Measurements from ENCODE around the gene EED. TPM values are rescaled to one million over a fixed set of nuclear protein-coding genes. Genes with fewer than 3 reads are reported as not detected.
"Not testable (repeated sequence)": the region's sequence is repeated elsewhere in the genome, so short reads cannot be mapped to it uniquely, and the experiment has no call there.

The EED gene
- total and polyA plus RNA-seq, 2 experiments from 2014 or later, result 15.0 to 19.4 TPM

DNA sequence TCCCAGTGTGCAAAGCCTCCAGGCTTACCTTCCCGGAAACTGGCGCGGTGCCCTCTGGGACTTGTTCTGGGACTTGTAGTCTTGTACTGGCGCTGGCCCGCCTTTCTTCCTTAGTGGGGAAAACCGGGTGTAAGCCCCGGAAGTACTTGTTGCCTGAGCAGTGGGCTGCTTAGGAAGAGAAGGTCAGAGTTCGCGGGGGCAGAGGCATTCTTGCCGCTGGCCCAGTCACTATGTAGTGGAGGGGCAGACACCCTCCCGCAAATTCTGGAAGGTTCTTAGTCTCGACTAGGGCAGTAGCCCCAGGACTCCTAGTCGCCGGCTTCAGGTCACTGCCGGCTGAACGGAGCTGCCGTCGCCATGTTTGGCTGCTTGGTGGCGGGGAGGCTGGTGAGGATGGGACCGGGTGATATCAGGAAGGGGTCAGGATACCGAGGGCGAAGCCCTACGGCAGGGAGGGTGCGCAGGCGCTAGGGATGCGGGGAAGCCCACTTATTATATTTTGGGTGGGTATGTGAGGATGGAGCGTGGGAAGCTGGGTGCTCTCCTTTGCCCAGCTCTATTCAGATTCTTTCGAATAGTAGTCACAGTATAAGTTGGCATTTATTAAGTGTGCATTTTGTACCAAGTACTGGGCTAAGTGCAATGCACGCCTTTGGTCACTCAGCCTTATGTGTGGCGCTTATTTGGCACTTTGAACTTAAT, 57.7 kb downstream of the EED start, which contains the start of gene HIKESHI:
Gene HIKESHI, plus strand, starts transcription at position 149 of the 702 bp plus-strand sequence. Its CDS starts 209 bp downstream, at position 358.
- 1% methylated on average over 30 of the region's 30 CpGs for WGBS, 2 experiments (ENCODE audit: low coverage in 1 of 2, low lambda C conversion rate in 2 of 2, missing lambda C conversion rate in 2 of 2)
- Histone ChIP-seq H3K4me2 (ENCODE audit: unreplicated experiment) (peak within 1 kb of the TSS; percentile 93), H3K4me1 (ENCODE audit: insufficient read depth) (peaks cover 13% of the 10 kb centered on the region), H3K27ac (peak within 1 kb of the TSS; percentile 82), H3F3A (ENCODE audit: insufficient read depth) (no peaks in the 10 kb centered on the region), H3K27me3 (replicated peaks; ENCODE audit: insufficient read depth) (no peaks in the 10 kb centered on the region), H2AFZ (peak within 1 kb of the TSS; percentile 98), H3K9me3 (ENCODE audit: low read depth) (no peaks in the 10 kb centered on the region), H4K20me1 (ENCODE audit: insufficient read depth) (no peaks in the 10 kb centered on the region), H3K36me3 (ENCODE audit: low read depth) (peaks cover 3% of the 10 kb centered on the region; the same call in 1 of the 2 replicates), H3K9ac (peak within 1 kb of the TSS; percentile 91), H3K79me2 (ENCODE audit: insufficient read depth) (peaks cover 47% of the 10 kb centered on the region), H3K9me2 (ENCODE audit: insufficient read depth) (no peaks in the 10 kb centered on the region), H3K4me3 (peak within 1 kb of the TSS; percentile 96)
- in situ Hi-C loops (cut with MboI), result no loop called here
- TF ChIP-seq EZH2phosphoT487 (IDR thresholded peaks at IDR 0.05; ENCODE audit: insufficient read depth, low read depth) (no peak), EZH2 (IDR thresholded peaks at IDR 0.05; ENCODE audit: insufficient read depth, poor library complexity, severe bottlenecking) (no peak)
- DNase-seq, result peak; percentile 99

DNA sequence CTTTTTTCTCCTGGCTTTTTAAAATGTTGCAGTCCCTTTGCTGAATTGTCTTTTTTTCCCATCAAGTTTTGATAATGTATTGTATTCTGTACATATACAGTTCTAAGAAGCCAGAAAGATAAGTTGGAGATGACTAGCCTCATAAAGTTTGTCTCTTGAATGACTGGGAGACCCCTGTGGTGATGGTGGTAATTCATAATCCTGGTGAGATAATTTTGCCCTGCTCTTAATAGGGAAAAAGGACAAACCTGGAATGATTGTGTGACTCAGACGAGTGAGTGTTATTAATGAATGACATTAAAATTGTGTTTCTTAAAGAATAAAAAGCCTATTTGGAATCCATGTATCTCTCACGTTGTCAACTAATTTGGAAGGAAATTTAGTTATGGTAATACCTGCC, 58.7 kb downstream of the EED start:
- H3K36me3 ChIP-seq (ENCODE audit: low read depth), result peaks cover 3% of the 10 kb centered on the region; the same call in 1 of the 2 replicates
- peaks cover 47% of the 10 kb centered on the region for H3K79me2 ChIP-seq (ENCODE audit: insufficient read depth)
- no peaks in the 10 kb centered on the region for H4K20me1 ChIP-seq (ENCODE audit: insufficient read depth)
- H3F3A ChIP-seq (ENCODE audit: insufficient read depth), result no peaks in the 10 kb centered on the region
- peak overlapping the region; percentile 82 for H3K27ac ChIP-seq
- peak overlapping the region; percentile 93 for H3K4me2 ChIP-seq (ENCODE audit: unreplicated experiment)
- H3K4me3 ChIP-seq, result peak overlapping the region; percentile 96
- peak overlapping the region; percentile 91 for H3K9ac ChIP-seq
- H2AFZ ChIP-seq, result peak overlapping the region; percentile 98
- H3K27me3 ChIP-seq (replicated peaks; ENCODE audit: insufficient read depth), result no peaks in the 10 kb centered on the region
- no peaks in the 10 kb centered on the region for H3K9me3 ChIP-seq (ENCODE audit: low read depth)
- DNase-seq, result peak; percentile 41
- WGBS, 2 experiments (ENCODE audit: low coverage in 1 of 2, low lambda C conversion rate in 2 of 2, missing lambda C conversion rate in 2 of 2), result 77 to 81% methylated on average over 2 of the region's 2 CpGs
- H3K4me1 ChIP-seq (ENCODE audit: insufficient read depth), result peaks cover 13% of the 10 kb centered on the region
- no peak for TF ChIP-seq EZH2 (IDR thresholded peaks at IDR 0.05; ENCODE audit: insufficient read depth, poor library complexity, severe bottlenecking)
- TF ChIP-seq EZH2phosphoT487 (IDR thresholded peaks at IDR 0.05; ENCODE audit: insufficient read depth, low read depth), result no peak
- in situ Hi-C loops (cut with MboI), result no loop called here
- no peaks in the 10 kb centered on the region for H3K9me2 ChIP-seq (ENCODE audit: insufficient read depth)

DNA sequence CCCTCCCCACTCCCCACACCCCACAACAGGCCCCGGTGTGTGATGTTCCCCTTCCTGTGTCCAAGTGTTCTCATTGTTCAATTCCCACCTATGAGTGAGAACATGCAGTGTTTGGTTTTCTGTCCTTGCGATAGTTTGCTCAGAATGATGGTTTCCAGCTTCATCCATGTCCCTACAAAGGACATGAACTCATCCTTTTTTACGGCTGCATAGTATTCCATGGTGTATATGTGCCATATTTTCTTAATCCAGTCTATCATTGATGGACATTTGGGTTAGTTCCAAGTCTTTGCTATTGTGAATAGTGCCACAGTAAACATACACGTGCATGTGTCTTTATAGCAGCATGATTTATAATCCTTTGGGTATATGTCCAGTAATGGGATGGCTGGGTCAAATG, 64.2 kb downstream of the EED start:
- DNase-seq; H3K4me2 ChIP-seq (ENCODE audit: unreplicated experiment); in situ Hi-C loops (cut with MboI); H2AFZ ChIP-seq; H3K36me3 ChIP-seq (ENCODE audit: low read depth); H4K20me1 ChIP-seq (ENCODE audit: insufficient read depth); H3K9ac ChIP-seq; H3K4me1 ChIP-seq (ENCODE audit: insufficient read depth); H3K9me2 ChIP-seq (ENCODE audit: insufficient read depth); H3K27me3 ChIP-seq (replicated peaks; ENCODE audit: insufficient read depth); H3K27ac ChIP-seq; H3K4me3 ChIP-seq; H3F3A ChIP-seq (ENCODE audit: insufficient read depth); H3K9me3 ChIP-seq (ENCODE audit: low read depth): not testable (repeated sequence)
- H3K79me2 ChIP-seq (ENCODE audit: insufficient read depth), result peaks cover 68% of the 10 kb centered on the region
- 97 to 100% methylated on average over 4 of the region's 4 CpGs for WGBS, 2 experiments (ENCODE audit: low coverage in 1 of 2, low lambda C conversion rate in 2 of 2, missing lambda C conversion rate in 2 of 2)

DNA sequence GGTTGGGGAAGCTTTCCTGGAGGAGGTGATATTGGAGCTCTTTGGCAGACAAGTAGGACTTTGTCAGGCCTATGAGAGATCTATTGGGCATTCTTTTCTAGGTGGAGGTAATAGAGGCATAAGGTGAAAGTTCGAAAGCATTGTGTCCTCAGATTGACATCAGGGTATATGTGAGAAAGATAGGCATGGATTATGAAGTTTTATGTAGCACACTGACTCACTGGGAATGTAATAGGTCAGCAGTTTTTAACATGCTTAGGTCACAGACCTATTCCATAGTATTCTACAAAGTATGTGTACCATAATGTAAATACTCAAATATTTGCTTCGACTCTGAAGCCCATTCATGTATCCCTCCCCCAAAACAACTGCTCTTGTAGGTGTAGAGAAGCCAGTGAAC, 69.2 kb downstream of the EED start:
- Histone ChIP-seq H3K9ac (no peak overlapping the region), H3K4me2 (ENCODE audit: unreplicated experiment) (no peak overlapping the region), H3K4me1 (ENCODE audit: insufficient read depth) (no peaks in the 10 kb centered on the region), H3K27ac (no peak overlapping the region), H3K79me2 (ENCODE audit: insufficient read depth) (peaks cover 58% of the 10 kb centered on the region), H3F3A (ENCODE audit: insufficient read depth) (no peaks in the 10 kb centered on the region), H3K9me2 (ENCODE audit: insufficient read depth) (no peaks in the 10 kb centered on the region), H3K27me3 (replicated peaks; ENCODE audit: insufficient read depth) (no peaks in the 10 kb centered on the region), H2AFZ (no peak overlapping the region), H3K9me3 (ENCODE audit: low read depth) (no peaks in the 10 kb centered on the region), H4K20me1 (ENCODE audit: insufficient read depth) (no peaks in the 10 kb centered on the region), H3K36me3 (ENCODE audit: low read depth) (no peaks in the 10 kb centered on the region), H3K4me3 (no peak overlapping the region)
- WGBS, 2 experiments (ENCODE audit: low coverage in 1 of 2, low lambda C conversion rate in 2 of 2, missing lambda C conversion rate in 2 of 2), result 94 to 97% methylated on average over 2 of the region's 2 CpGs
- in situ Hi-C loops (cut with MboI), result no loop called here
- no peak for DNase-seq
- TF ChIP-seq EZH2 (IDR thresholded peaks at IDR 0.05; ENCODE audit: insufficient read depth, poor library complexity, severe bottlenecking), result no peak
- no peak for TF ChIP-seq EZH2phosphoT487 (IDR thresholded peaks at IDR 0.05; ENCODE audit: insufficient read depth, low read depth)

Data from GM23248 (cell line).